22Rv1 (cell line): ENCODE measurements around the gene GPER1.

Experiments used
- H3K27ac ChIP-seq: fragments of 450-650 bp; 2 replicates; pipeline ENCODE4 v1.5.1; 2017
- ZFX ChIP-seq: fragments of 450-650 bp; IDR thresholded peaks from 2 replicates; pipeline ENCODE4 v1.6.1; 2017; ENCODE audit warnings: antibody characterized with exemption, borderline replicate concordance
- TF ChIP-seq, protein P1 (sequence below): fragments of 450-650 bp; IDR thresholded peaks from 2 replicates; pipeline ENCODE4 v1.5.1; 2017; ENCODE audit warnings: mild to moderate bottlenecking

Gene GPER1

DNA sequence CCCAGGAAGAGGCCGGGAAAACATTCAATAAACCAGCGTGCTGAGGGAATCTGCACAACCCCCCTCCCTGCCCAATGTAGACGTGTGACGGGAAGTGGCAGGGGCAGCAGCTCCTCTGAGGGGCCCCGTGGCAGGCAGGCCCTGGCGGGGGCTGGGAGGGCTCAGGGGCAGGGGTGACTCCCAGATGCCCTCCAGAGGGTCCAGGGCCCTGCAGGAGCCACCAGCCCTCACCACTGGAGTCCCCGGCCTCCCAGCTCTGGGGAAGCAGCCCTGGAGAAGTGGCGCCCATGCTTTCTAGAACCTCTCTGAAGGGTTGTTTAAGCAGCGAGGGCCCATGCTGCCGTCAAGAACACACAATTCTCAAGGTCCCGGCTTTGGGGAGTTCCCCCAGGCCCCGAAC is 8.4 kb upstream of the GPER1 start:
- no peak overlapping the region for H3K27ac ChIP-seq
- TF ChIP-seq, protein P1, sequence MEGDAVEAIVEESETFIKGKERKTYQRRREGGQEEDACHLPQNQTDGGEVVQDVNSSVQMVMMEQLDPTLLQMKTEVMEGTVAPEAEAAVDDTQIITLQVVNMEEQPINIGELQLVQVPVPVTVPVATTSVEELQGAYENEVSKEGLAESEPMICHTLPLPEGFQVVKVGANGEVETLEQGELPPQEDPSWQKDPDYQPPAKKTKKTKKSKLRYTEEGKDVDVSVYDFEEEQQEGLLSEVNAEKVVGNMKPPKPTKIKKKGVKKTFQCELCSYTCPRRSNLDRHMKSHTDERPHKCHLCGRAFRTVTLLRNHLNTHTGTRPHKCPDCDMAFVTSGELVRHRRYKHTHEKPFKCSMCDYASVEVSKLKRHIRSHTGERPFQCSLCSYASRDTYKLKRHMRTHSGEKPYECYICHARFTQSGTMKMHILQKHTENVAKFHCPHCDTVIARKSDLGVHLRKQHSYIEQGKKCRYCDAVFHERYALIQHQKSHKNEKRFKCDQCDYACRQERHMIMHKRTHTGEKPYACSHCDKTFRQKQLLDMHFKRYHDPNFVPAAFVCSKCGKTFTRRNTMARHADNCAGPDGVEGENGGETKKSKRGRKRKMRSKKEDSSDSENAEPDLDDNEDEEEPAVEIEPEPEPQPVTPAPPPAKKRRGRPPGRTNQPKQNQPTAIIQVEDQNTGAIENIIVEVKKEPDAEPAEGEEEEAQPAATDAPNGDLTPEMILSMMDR, result no peak
- TF ChIP-seq ZFX, result no peak

DNA sequence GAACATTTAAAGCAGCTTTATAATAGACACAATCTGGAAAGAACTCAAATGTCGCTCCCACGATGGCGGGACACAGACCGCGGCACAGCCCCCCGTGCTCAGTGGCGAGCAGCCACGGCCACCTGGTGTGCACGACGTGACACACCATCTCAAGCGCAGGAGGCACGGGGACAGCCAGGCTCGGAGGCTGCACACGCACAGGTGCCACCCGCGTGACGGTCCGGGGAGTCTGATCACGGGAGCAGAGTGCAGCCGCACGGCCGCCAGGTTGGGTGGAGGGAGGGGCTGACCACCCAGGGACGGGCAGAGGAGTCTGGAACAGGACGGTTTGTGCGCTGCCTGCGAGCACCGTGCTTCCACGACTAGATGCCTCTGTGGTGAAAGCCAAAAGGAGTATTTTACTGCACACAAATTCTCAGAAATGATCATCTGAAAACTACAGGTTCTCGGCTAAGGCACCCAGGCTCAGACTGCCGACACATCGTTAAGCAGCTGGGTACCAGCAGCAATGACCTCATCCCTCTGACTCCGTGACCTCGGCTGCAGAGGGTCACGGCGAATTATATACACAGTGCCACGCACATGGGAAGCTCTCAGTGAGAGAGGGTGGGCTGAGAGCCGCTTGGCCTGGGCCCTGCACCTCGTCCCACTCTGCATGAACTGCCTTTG is 7.5 kb upstream of the GPER1 start:
- TF ChIP-seq ZFX, result no peak
- TF ChIP-seq, protein P1, result no peak
- no peak overlapping the region for H3K27ac ChIP-seq

- TF ChIP-seq, protein P1, result no peak
- TF ChIP-seq ZFX, result no peak
- H3K27ac ChIP-seq, result no peak overlapping the region
Observed at GRCh38 chr7:1080921-1081255, 7.0 kb upstream of the GPER1 start.

DNA sequence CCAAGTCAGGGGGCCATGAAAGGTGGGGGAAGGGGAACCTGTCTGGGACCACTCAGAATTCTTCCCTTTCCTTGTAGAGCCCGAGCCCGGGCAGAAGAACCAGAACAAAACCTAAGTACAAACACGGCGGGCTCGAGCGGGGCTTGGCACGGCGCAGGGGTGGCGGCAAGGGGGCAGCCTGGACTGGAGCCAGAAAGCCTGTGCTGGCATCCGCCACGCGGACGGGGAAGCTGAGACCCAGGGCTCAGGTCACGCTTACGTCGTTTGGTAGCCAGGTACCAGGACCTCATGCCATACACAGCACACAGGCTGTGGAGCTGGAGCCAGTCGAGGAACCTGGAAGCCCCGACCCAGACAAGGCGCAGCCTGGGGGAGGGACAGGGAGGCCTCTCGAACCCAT is 6.6 kb upstream of the GPER1 start:
- TF ChIP-seq, protein P1, result no peak
- TF ChIP-seq ZFX, result no peak
- no peak overlapping the region for H3K27ac ChIP-seq

GRCh38 chr7:1081931-1082401 is 5.9 kb upstream of the GPER1 start:
- H3K27ac ChIP-seq, result no peak overlapping the region
- TF ChIP-seq ZFX, result no peak
- TF ChIP-seq, protein P1, result no peak

DNA sequence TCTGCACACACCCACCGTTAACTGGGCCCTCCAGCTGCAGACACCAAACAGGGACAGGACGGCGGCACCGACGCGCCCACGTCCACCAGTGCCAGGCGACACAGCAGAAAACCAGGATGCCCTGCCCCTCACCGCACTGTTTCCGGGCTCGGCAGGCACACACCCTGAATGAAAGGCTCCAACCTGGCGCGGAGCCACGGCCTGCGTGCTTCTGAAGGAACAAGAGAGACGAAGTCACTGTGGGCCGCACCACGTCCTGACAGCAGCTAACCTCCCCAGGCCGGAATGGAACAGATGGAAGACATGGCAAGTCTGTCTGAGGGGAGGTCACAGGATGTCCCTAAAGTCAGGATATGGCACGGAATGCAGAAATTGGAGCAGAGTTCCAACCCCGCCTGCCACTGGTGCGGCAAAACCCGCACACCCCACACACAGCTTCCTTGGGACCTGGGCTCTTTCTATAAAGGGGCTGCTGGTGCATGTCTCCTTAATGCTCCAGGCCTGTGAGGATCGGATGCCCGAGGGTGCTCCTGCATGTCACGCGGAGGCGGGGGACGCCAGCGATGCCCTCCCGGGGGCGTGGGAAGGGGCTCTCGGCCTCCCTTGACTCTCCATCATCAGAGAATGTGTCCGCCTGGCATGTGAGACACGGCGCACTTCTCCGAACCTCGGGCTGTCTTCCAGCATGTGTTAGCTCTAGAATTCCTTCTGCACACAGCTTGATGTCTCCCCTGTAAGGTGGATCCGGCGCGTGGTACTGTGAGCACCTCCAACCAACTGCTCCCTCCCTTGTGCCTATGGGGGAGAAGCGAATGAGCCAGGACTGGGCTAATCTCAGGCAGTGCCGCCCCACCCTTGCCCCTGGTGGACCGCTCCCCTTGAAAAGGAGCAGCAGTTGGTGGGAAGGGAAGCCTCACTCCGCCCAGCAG is 3.9 kb upstream of the GPER1 start:
- TF ChIP-seq, protein P1, result no peak
- TF ChIP-seq ZFX, result no peak
- no peak overlapping the region for H3K27ac ChIP-seq

DNA sequence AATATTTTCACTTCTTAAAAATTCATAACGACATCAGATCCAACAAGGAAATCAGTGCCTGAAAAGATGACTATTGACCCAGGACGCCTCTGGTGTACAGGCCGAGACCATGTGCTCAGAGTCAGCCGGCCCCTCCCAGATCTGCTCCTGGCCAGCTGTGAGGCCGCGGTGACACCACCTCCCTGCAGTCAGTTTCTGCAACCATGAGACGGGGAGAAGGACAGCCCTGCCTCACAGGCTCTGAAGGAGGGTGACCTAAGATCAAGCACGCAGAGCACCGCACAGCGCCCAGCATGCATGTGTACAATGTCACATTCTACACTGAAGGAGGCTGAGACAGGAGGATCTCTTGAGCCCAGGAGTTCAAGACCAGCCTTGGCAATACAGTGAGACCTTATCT is 2.6 kb upstream of the GPER1 start:
- TF ChIP-seq, protein P1, result no peak
- no peak for TF ChIP-seq ZFX

More for the DNA sequence above, 2.6 kb upstream of the GPER1 start:
- H3K27ac ChIP-seq, result no peak overlapping the region
